HG02623 (cell line): Measurements from ENCODE around the gene NOTCH3.

Experiments used
- ATAC-seq: cut with Tn5 transposase; IDR thresholded peaks from one replicate; pipeline ENCODE4 v1.9.1; 2021; ENCODE audit warnings: moderate library complexity; ENCODE audit not compliant: unreplicated experiment

The NOTCH3 gene

DNA sequence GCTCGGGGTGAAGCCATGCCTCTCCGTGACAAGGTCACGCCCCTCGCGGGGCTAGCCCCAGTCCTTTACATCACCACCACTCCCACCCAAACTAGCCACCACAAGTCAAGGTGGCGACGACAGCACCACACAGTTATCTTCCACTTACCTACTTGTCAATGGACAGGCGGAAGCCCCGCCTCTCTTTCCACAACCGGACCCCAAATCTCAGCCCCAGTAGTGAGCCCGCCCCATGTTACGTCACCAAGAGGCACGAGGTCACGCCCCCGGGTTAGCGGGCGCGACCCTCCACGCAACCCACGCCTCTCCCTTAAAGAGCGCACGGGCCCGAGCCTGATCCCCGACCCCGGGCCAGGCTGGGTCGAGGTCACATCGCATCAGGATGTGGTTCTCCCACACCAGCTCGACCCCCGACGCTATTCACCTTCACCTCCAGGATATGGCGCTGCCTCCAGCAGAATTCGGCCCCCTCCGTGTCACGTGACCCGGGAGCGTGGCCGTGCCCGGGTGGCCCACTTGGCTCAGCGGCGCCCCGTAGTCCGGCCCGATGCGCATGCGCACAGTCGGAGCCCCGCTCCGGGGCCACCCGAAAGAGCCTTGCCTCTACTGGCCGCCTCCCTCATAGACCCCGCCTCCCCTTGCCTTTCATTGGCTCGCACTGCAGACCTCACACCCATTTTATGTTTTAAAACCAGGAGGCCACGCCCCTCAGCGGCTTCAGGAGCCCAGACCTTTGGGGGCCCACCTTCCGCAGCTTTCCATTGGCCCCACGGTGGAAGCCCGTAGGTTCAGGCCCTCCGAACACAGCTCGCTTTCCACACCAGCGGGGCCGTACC lies 75.3 kb downstream of the NOTCH3 start:
- ATAC-seq = peak; percentile 84

DNA sequence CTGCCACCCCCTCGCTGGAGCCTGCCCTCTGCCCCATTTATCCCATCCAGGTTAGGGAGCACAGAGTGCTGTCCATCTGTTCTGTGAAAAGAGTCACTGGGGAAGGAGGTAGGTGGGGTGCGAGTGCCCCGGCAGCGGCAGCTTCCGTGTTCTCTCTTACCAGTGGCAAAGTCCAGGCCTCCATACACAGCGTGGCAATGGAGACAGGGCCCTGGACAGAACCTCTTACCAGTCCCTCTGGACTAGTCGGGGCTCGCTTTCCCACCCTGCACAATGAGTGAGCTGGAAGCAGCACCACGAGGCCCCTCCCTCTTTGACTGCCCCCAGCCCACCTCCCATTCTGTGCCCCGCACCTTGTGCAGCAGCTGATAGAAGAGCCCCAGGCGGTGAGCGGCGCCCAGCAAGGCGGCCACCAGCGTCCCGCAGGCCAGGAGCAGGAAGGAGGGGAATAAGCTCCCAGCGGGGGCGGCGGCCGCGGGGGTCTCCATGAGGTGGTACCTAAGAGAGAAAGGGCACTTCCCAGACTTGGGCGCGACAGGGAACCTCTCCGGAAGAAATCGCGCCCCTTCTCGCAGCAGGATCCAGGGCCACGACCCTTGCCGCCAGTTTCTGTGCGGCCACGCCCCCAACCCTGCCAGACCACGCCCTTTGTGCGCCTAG lies 76.1 kb downstream of the NOTCH3 start:
- ATAC-seq = no peak

DNA sequence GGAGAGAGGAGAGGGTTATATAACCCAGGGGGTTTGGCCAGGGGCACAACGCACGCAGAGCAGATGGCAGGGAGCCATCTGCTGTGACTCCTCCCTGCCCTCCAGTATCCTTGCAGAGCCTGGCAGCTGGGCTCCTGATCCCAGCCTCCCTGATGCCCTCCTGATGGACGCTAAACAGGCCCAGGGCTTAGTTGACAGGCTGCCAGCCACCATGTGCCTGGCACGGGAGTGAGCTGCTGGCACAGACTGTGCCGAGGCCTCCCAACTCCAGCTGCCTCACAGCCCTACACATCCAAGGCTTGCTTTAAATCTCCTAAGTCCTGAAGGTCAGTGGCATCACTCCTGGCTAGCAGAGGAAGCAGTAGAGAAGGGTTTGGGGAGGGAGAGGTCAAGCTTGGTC lies 76.9 kb downstream of the NOTCH3 start:
- ATAC-seq = no peak

DNA sequence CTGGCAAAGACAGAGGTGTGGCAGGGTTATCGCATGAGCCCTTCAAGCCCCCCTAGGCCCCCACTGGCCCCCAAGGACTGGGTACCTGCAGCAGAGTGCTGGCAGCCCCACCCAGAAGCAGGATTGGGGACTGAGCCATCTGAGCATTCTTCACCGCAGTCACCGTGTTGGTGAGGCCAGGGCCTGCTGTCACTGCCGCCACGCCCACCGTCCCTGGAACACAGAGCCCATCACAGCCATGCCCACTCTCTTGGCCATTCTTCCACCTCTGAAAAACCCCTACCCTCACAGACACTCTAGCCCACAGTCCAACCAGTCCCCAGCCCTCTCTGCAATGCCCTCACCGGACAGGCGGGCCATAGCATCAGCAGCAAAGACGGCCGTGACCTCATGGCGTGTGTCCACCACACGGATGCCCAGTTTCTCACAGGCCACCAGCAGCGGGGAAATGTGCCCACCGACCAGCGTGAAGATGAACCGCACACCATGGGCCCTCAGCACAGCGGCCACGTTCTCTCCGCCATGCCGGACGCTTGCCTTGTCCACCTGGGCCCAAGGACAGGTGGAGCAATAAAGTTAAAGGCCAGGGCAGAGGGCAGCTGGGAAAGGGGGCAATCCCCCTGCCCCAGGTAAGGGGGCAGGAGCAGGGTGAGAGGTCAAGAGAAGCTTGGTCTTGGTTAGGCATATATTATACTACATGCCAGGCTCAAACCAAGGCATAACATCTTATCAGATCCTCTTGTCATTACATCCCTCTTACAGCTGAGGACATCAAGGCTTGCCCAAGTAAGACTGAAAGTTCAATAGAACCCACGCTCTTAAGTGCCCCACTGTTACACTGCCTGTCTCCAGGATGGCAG lies 77.5 kb downstream of the NOTCH3 start:
- no peak for ATAC-seq

DNA sequence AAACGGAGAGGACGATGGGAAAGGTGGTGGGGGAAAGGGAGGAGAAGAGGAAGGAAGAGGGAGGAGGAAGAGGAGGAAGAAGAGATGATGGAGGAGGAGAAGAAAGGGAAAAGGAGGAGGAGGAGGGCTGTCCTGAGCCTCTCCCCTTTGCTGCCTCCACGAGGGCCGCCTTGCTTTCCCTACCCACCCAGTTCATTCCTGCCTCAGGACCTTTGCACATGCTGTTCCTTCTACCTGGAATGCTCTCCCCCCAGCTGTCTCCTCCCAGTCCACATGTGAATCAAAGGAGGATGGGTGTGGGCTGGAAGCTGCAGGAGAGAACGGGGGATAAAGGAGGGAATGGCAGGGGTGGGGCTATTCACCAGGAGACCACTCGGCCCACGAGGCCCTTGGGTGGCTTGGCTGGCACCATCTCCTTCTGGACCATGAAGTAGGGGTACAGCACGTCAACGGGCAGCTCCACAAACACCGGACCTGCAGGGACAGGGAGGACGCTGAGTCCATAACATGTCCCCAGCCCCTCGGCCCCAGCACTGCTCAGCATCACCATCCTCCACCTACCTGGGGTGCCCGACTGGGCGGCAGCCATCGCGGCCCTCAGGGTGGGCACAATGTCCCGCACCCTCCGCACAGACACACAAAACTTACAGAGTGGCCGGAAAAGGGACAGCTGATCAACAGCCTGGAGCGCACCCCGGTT lies 78.3 kb downstream of the NOTCH3 start:
- no peak for ATAC-seq

DNA sequence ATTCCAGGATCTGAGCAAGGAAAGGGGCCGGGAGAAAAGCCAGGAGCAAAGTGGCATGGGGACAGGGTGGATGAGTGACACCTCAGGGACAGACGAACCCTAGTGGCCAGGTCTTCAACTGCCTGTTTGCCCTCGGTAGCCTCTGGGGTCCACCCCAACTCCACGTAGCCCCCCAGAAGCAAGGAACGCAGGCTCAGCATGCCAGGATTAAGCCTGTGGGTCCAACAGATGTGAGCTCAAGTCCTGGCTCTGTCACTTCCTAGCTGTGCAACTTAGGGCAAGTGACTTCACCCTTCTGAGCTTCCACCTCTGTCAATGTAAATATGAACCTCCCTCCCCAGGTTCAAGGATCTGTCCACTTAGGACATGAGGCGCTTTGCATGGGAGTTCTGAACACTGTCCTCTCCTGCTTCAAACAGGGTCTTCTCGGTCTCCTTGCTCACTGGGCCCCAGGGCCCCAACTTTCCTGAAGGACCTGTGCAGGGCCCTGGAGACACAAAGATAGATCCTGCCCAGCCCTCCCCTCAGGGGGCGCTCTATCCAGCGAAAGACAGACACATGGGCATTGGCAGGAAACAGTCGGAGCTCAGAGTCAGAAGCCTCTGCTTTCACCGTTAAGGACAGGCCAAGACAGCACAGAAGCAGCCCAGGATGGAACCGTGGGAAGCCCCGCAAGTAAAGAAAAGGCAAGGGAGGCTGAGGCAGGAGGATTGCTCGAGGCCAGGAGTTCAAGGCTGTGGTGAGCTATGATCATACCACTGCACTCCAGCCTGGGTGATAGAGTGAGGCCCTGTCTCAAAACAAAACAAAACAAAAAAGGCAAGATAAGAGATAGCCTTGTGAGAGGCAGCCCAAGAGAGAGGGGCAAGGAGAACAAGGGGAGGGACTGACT lies 80.4 kb downstream of the NOTCH3 start:
- no peak for ATAC-seq

DNA sequence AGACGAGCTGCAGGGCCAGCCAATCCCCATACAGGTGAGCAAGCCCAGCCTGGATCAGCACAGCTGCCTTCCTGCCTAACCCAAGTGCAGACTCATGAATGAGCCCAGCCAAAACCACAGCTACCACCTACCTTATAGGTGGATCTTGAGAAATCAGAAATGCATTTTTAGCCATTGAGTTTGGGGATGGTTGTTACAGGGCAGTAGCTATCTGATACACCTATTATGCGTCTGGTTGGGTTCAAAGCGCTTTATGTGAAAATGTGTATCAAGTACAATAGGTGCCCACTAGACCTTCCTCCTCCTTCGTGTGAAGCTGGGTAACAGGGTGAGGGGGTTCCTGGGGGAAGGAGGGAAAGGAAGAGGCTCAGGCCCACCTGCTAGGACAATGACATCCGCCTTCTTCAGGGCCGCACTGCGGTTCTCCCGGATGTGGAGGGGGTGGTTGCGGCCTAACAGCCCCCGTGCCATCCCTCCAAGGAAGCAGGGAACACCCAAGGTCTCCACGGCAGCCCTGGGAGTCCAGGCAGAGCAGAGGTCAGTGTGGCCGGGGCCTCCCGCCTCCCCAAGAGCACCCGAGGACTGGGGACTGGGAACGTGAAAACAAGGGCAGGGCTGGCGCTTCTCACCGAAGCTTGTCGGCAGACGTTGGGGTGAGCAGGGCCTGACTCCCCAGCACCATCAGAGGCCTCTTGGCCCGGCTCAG lies 81.9 kb downstream of the NOTCH3 start:
- ATAC-seq = no peak

DNA sequence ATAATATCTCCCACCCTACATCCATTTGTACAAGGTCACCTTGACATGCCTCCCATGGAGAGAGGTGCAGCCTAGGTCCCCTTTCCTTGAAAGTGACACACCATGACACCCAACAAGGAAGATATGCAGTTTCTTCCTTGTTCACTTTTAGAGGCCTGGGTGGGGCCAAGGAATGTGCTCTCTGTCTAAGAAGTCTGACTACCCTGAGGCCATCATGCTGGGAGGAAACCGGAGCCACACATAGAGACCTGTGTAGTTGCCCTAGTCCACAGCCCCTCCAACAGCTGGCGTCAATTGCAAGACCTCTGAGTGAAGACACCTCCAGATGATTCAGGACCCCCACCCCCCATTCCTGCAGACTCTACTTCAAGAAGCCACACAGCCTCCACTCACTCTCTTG lies 82.5 kb downstream of the NOTCH3 start:
- no peak for ATAC-seq

DNA sequence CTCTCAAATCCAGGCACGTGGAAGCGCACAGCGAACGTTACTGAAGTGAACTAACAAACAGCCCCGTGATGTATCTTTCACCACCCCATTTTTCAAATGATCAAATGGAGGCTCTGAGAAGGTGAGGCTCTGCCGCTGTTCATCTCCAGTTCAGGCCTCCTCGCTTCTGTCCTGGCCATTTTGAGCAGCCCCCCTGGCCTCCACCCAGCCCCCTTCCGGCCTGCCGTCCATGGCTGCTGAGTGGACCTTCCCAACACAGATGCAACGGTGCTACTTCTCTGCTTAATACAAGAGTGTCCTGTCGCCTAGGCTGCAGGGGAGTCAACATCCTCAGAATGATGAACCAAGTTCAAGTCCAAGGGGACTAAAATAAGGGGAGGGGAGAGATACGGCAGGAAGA lies 83.9 kb downstream of the NOTCH3 start:
- no peak for ATAC-seq

DNA sequence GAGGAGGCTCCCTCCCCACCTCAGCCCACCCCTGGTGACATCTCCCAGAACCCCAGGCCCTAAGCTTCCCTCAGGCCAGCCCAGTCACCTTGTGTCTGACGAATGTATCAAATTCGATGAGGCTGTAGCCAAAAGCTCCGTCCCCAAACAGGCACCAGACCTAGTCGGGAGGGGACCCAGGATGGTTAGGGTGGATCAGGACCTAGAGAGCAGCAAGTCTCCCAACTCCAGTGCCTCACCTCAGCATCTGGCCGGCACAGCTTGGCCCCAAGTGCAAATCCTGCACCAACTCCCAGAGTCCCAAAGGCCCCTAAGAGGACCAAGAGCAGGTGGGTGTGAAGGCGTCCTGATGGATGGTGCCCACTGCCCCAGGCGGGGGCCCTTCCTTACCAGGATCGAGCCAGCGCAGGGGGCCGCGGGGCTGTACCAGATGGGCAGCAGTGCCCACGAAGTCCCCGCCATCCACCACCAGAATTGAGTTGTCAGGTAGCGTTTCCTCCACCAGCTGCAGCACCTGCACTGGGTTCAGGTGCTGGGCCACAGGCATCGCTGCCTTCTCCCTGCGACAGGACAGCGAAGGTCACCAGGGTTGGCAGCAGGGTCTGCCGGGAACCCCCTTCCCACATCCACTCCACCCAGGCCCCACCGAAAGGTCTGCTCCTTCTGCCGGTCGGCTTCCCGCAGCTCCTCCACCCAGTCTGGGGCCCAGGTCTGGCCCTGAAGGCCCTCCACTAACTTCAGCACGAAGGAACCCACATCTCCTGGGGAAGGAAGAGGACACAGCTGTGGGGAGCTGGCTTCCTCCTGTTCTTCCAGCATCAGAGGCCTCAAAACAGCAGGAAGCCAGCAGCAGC lies 84.8 kb downstream of the NOTCH3 start:
- no peak for ATAC-seq

DNA sequence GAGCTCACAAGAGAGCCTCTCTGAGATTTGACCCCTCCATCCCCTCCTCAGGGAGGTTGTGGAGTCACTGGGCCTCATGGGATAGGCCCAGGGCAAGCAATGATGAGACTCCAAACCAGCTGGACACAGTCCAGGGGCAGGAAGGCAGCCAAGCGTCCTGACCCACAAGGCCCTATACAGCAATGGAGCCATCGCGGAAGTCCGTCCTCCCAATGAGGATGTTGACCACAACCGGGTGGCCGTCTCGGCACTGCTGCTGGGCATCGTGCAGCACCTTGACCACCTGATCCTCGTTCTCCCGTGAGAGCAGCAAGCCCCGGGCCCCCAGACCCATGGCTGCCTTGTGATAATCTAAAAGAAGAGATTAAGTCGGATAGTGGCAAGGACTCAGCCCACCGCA lies 85.7 kb downstream of the NOTCH3 start:
- no peak for ATAC-seq

DNA sequence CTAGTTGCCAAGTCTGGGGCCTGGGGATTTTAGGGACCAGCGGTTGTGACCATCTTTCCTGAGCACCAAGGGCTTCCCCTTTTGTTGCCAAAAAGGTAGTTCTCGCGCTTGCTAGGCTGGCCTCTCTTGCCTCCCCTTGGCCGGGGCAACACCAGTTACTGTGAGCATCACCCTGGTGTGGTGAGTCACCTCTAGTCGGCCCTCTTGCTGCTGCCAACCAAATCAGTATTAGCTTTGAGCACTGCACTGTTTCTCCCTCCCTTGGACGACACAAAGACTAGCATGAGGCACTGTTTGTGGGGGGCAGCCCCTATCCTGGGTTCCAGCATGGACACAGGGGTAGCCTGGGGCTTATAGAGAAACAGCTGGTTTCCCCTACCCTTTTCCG lies 86.6 kb downstream of the NOTCH3 start:
- ATAC-seq = no peak

DNA sequence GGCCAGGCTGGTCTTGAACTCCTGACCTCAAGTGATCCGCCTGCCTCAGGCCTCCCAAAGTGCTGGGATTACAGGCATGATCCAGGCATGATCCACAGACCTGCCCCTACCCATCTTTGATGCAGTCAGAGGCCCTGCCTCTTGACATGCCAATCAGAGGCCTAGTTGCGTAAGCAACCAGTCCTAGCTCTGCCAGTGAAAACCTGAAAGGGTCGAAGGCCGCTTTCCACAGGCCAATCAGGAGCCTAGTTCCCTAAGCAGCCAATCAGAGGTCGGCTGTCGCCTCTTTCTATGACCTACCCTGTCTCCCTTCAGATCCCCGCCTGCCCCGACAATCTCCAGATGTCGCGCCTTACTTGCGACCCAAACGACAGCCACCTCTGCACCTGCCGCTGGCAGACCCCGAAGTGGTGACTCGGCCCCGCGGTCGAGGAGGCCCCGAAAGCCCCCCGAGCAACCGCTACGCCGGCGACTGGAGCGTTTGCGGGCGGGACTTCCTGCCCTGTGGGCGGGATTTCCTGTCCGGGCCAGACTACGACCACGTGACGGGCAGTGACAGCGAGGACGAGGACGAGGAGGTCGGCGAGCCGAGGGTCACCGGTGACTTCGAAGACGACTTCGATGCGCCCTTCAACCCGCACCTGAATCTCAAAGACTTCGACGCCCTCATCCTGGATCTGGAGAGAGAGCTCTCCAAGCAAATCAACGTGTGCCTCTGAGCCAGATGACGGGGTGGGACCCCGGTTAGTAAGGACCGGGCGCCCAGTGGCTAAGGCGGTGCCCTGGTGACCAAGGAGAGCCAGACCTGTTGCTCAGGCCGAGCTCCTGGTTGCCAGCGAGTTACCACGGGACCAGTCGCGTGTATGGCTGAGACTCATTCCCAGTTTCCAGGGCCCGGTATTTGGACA lies 87.3 kb downstream of the NOTCH3 start:
- ATAC-seq = no peak

DNA sequence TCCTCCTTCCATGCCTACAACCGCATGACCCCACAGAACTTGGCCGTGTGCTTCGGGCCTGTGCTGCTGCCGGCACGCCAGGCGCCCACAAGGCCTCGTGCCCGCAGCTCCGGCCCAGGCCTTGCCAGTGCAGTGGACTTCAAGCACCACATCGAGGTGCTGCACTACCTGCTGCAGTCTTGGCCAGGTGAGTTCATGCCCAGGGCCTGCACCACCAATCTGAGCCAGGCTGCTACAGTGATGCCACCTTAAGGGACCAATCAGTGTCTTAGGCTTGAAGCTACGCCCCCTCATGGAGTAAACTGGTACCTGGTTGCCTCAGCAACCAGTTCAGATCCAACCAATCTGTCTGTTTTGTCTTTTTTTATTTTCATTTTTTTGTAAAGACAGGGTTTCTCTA lies 88.4 kb downstream of the NOTCH3 start:
- no peak for ATAC-seq

DNA sequence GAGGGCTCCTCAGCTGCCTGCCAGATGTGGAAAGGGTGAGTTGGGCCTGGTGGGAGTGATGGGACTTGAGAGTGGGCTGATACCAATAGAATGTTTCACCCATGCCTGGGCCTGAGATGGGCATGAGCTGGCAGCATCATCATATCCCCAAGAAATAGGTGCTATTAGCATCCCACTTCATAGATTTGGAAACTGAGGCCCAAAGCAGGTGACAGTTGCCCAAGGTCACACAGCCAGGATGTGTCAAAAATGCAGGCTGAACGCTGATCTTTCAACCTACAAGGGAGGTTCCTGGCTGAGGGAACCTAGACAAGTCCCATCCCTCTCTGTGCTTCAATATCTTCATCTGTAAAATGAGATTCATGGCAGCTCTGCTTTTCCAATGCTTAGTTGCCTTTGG lies 89.0 kb downstream of the NOTCH3 start:
- ATAC-seq = no peak

DNA sequence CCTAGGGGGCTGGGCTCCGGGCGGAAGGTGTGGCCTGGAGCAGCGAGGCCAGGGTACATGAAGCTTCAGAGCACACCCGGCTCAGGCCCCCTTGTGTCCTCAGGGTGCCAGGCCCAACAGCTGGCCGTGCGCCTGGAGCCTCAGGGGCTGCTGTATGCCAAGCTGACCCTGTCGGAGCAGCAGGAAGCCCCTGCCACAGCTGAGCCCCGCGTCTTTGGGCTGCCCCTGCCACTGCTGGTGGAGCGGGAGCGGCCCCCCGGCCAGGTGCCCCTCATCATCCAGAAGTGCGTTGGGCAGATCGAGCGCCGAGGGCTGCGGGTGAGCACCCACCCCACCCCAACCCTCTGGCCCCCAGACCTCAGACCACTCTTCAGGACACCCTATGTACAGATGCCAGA lies 90.4 kb downstream of the NOTCH3 start:
- no peak for ATAC-seq

DNA sequence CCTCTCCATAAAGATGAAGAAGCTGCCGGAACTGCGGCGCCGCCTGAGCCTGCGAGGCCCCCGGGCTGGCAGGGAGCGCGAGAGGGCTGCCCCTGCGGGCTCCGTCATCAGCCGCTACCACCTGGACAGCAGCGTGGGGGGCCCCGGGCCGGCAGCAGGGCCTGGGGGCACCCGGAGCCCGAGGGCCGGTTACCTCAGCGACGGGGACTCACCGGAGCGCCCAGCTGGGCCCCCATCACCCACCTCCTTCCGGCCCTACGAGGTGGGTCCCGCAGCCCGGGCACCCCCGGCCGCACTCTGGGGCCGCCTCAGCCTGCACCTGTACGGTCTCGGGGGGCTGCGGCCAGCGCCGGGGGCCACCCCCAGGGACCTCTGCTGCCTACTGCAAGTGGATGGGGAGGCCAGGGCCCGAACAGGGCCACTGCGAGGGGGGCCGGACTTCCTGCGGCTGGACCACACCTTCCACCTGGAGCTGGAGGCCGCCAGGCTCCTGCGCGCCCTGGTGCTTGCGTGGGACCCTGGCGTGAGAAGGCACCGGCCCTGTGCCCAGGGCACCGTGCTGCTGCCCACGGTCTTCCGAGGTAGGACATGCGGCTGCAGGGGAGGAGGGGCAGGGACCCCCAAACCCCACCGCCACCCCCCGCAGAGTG lies 90.9 kb downstream of the NOTCH3 start:
- ATAC-seq = no peak
